ENCODE data around the gene MYH8.

Gene MYH8

DNA sequence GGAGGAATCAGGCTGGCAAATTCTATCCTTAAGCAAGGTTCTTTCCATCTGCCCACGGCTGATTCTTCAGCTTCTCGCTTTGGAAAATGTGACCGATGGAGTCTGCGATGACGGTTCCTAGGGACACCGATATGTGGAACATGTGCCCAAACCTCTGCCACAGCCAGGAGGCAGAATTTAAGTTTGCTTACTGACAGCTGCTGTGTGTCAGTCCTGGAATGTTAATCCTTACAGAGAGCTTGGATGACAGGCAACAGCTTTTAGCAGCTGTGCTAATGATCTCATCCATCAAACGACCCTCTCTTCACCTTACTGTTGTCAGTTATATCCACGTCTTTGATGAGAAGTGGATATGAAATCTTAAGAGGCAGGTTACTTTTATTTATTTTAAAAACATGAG lies 37.6 kb downstream of the MYH8 start:
- DNase-seq (ENCODE audit: low read depth in 2 of 2): no peak

DNA sequence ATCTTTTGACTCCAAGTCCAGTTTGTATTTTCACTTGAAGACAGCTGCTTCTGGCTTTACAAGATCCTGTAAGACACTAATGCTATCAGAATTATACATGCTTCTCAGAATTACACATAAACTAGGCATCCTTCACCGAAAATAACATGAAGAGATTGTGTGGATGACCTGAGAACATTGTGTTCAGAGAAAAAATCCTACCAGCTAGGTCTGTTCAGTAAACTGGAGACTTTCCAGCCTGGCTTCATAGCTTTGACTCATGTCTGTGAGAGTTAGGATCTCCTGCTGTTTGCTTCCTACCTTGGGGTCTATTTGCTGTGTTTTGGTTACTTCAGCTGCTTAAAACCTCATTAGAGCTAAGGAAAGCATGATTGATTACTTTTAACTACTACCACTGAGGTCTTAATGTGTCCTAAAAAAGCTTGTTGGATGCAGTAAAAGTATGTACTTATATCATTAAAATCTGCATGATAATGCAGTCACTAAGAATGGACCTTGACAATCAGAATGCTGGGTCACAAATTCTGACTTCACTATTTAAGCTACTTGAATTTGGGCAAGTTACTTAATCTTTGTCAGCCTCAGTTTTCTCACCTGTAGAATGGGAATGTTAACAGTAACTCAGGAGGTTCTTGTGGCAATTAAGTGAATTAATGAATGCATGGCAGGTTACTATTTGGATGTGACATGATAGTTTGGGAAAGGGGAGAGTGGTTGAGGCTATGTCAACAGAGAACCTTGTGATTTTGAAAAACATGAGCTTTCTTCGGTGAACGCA lies 40.9 kb downstream of the MYH8 start:
- DNase-seq (ENCODE audit: low read depth in 2 of 2): no peak

DNA sequence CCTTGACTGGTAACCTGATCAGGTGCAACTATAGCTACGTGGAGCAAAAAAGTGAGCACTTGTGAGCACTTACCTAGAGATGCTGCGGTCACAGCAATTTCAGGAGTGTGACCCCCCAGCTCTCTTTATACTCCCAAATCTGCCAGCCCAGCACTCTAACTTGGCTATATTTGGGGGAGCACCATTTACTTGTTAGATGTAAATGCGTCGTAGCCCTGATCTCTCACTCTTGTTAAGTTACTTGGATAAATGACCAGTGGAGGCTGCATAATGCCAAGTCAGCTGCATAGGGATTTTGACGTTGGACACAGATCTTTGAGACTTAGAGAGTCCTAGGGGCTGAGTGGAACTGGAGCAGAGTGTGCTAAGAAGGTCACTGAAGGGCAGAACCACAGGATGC lies 48.8 kb downstream of the MYH8 start, which contains the start of gene MYH13:
TSS of gene MYH13 (minus strand) at position 101 of the 400 bp plus-strand sequence. CDS start 8,476 bp downstream, outside the sequence.
- no peak for DNase-seq (ENCODE audit: low read depth in 2 of 2)

DNA sequence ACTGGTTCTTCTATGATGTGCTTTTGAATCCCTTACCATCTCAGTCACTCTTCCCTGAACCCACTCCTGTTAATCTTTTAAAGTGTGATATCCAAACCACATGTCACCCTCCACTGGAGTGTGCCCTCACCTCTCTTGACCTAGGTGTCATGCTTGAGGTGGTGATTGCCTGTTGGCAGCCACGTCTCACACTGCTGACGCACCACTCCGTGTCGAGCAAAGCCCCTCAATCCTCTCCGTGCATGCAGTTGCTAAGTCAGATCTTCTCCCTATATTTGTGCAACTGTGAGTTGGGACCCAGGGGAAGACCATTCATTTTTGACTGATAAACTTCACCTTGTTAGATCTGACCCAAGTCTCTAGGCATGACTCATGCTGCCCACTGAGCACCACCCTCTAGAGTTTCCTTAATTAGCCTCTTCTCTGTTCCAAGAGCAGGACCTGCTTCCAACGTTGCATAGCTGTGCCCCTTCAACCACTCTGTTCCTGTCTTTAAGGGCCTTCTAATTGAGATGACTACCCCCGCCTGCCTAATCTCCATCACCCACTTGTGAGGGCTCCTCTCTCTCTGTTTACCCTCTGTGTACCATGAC lies 51.6 kb downstream of the MYH8 start:
- no peak for DNase-seq (ENCODE audit: low read depth in 2 of 2)

DNA sequence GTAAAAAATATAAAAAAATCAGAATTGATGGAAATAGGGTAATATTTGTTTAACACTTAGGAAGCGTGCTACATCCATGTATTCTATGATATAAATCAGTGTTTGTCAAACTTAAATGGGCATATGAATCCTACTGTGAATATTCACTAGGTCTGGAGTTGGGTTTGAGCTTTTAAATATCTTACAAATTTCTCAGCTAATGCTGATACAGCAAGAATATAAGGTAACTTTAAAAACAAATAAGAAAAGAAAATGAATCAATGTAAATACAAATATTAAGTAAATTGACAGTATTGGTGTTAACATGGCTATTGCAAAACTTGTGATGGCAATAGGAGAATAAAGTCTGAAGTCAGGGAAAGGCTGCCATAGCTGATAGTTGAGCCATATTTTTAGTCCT lies 52.5 kb downstream of the MYH8 start:
- no peak for DNase-seq (ENCODE audit: low read depth in 2 of 2)

- DNase-seq (ENCODE audit: low read depth in 2 of 2): no peak
Observed at GRCh38 chr17:10368561-10368960, 53.2 kb downstream of the MYH8 start.

- DNase-seq (ENCODE audit: low read depth in 2 of 2): no peak
Observed at GRCh38 chr17:10360578-10360977, 61.2 kb downstream of the MYH8 start.

DNA sequence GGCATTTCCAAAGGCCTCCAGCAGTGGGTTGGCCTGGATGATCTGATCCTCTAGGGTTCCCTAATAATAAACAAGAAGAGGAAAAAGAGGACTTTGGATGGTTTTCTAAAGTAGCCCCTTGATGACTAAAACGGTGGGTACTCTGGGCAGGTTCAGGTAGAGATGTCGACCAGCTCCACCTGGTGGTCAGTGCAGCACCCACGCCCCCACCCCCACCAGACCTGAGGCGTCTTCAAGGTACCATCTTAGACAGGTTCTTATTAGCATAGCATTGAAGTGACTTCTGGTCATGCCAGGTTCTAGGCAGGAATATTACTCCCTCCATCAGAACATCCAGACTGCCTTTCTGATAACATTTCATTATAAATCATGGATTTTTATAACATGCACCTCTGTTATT lies 64.0 kb downstream of the MYH8 start:
- no peak for DNase-seq (ENCODE audit: low read depth in 2 of 2)

GRCh38 chr17:10354651-10355050 lies 67.1 kb downstream of the MYH8 start:
- DNase-seq (ENCODE audit: low read depth in 2 of 2): no peak

DNA sequence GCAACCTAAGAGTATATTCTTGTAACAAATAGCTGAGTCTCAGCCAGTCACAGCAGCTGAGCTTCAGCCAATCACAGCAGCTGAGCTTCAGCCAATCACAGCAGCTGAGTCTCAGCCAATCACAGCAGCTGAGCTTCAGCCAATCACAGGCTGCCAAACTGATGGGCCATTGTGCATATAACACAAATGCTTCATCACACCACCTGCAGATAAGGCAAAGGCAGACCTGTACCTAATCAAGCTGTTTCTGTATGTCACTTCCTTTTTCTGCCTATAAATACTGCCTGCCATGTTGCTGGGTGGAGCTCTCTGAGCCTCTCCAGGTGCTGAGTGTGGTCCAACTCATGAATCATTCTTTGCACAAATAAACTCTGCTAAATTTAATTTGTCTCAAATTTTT lies 68.9 kb downstream of the MYH8 start:
- DNase-seq (ENCODE audit: low read depth in 2 of 2): no peak

DNA sequence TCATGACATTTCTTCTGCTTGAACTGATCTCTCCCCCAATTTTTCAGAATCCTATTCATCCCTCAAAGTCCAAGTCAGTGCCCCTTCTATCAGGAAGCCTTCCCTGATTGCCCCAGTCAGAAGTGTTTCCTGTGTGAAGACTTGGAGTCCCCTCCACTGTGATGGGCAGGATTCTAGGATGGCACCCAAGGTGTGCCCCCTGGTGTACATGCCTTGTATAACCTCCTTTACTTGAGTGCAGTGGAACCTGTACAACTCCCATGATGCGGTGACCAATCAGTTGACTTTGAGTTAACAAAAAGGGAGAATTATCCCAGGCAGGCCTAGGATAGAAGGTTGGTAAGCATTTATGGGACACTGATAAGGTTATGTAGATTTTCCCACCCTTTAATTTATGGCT lies 72.3 kb downstream of the MYH8 start:
- no peak for DNase-seq (ENCODE audit: low read depth in 2 of 2)

DNA sequence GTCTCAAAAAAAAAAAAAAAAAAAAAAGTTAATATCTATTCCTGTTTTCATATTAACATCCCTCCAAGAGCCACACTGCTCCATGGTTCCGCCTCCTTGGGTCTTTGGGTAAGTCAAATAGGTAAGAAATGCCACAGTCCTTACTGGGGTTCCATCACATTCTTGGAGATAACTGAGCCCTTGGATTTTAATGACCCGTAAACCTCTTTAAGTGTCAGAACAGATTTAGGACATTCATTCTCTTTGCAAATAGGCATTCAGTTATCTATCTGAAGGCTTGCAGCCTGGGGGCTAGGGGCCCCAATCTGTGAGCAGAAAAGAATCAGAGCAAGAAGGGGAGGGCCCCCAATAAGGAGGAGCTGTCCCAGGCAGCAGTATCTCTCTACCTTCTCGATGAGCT lies 76.9 kb downstream of the MYH8 start:
- DNase-seq (ENCODE audit: low read depth in 2 of 2): no peak
